HEK293 (cell line): Measurements from ENCODE around the gene INKA2.

Source experiments
- CTCF ChIP-seq: fragments of 450-650 bp; formaldehyde crosslinking; IDR thresholded peaks from 2 replicates; pipeline ENCODE4 v1.5.1; 2016; ENCODE audit warnings: missing biosample characterization, missing genetic modification characterization
- KLF8 ChIP-seq: fragments of 450-650 bp; formaldehyde crosslinking; IDR thresholded peaks from 2 replicates; pipeline ENCODE4 v1.5.1; 2016; ENCODE audit warnings: missing biosample characterization, missing genetic modification characterization
- KLF9 ChIP-seq: fragments of 450-650 bp; formaldehyde crosslinking; IDR thresholded peaks from 2 replicates; pipeline ENCODE4 v1.5.1; 2016; ENCODE audit warnings: missing biosample characterization, missing genetic modification characterization, low read depth
- ZBTB21 ChIP-seq: fragments of 450-650 bp; formaldehyde crosslinking; IDR thresholded peaks from 2 replicates; pipeline ENCODE4 v1.5.1; 2017; ENCODE audit warnings: missing biosample characterization, missing genetic modification characterization
- ZFP69B ChIP-seq: fragments of 450-650 bp; formaldehyde crosslinking; IDR thresholded peaks from 2 replicates; pipeline ENCODE4 v1.5.1; 2016; ENCODE audit warnings: missing biosample characterization, missing genetic modification characterization
- ZNF146 ChIP-seq: fragments of 450-650 bp; formaldehyde crosslinking; IDR thresholded peaks from 2 replicates; pipeline ENCODE4 v1.5.1; 2016; ENCODE audit warnings: missing biosample characterization, missing genetic modification characterization
- ZNF561 ChIP-seq: fragments of 450-650 bp; IDR thresholded peaks from 2 replicates; pipeline ENCODE4 v1.5.1; 2018; ENCODE audit warnings: missing biosample characterization, missing genetic modification characterization, borderline replicate concordance
- ZNF658 ChIP-seq: fragments of 450-650 bp; formaldehyde crosslinking; IDR thresholded peaks from 2 replicates; pipeline ENCODE4; 2016; ENCODE audit warnings: missing biosample characterization, missing genetic modification characterization
- ZNF692 ChIP-seq: fragments of 450-650 bp; formaldehyde crosslinking; IDR thresholded peaks from 2 replicates; pipeline ENCODE4 v1.5.1; 2016; ENCODE audit warnings: missing biosample characterization, missing genetic modification characterization
- ZNF785 ChIP-seq: fragments of 450-650 bp; formaldehyde crosslinking; IDR thresholded peaks from 2 replicates; pipeline ENCODE4 v1.5.1; 2016; ENCODE audit warnings: missing biosample characterization, missing genetic modification characterization
- TF ChIP-seq, protein P1 (sequence below): fragments of 450-650 bp; formaldehyde crosslinking; IDR thresholded peaks from 2 replicates; pipeline ENCODE4 v1.5.1; 2017; ENCODE audit warnings: missing biosample characterization, missing genetic modification characterization

- TF ChIP-seq ZBTB21 (tag by site-specific recombination) = no peak
- no peak for TF ChIP-seq CTCF
- TF ChIP-seq, protein P1, sequence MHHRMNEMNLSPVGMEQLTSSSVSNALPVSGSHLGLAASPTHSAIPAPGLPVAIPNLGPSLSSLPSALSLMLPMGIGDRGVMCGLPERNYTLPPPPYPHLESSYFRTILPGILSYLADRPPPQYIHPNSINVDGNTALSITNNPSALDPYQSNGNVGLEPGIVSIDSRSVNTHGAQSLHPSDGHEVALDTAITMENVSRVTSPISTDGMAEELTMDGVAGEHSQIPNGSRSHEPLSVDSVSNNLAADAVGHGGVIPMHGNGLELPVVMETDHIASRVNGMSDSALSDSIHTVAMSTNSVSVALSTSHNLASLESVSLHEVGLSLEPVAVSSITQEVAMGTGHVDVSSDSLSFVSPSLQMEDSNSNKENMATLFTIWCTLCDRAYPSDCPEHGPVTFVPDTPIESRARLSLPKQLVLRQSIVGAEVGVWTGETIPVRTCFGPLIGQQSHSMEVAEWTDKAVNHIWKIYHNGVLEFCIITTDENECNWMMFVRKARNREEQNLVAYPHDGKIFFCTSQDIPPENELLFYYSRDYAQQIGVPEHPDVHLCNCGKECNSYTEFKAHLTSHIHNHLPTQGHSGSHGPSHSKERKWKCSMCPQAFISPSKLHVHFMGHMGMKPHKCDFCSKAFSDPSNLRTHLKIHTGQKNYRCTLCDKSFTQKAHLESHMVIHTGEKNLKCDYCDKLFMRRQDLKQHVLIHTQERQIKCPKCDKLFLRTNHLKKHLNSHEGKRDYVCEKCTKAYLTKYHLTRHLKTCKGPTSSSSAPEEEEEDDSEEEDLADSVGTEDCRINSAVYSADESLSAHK (tag by site-specific recombination) = no peak
- TF ChIP-seq ZNF146 (tag by site-specific recombination) = no peak
- no peak for TF ChIP-seq ZFP69B (tag by site-specific recombination)
- no peak for TF ChIP-seq KLF9 (tag by site-specific recombination)
- no peak for TF ChIP-seq ZNF561 (tag by site-specific recombination)
- TF ChIP-seq ZNF658 = no peak
- no peak for TF ChIP-seq ZNF692 (tag by site-specific recombination)
- no peak for TF ChIP-seq ZNF785 (tag by site-specific recombination)
- no peak for TF ChIP-seq KLF8 (tag by site-specific recombination)
These were observed 45.2 kb upstream of the INKA2 start for GRCh38 chr1:111784273-111784901.
